ENCODE measurements around the gene KPTN. TPM values are rescaled to one million over a fixed set of nuclear protein-coding genes. Genes with fewer than 3 reads are reported as not detected.

KPTN gene
- total RNA-seq, 1 donor from 2014 or later = 15.9 TPM

GRCh38 chr19:47510516-47511127 is 26.6 kb upstream of the KPTN start:
- no peak for DNase-seq (ENCODE audit: low read depth)
- H4K20me1 ChIP-seq (ENCODE audit: insufficient read depth, low read length) = peaks cover 85% of the 10 kb centered on the region
- no peak for TF ChIP-seq EZH2 (IDR thresholded peaks at IDR 0.05; ENCODE audit: insufficient read depth, low read length)
- no peak for TF ChIP-seq CTCF (IDR thresholded peaks at IDR 0.05; ENCODE audit: insufficient read depth, low read depth, low read length)
- no peak overlapping the region for H3K27ac Mint-ChIP-seq (ENCODE audit: unreplicated experiment)
- no peaks in the 10 kb centered on the region for H3K27me3 ChIP-seq (ENCODE audit: insufficient read depth, low read length)
- FAIRE-seq = no peak
- H2AFZ ChIP-seq (ENCODE audit: low read depth, low read length) = no peak overlapping the region
- H3K4me2 ChIP-seq (ENCODE audit: low read length) = no peak overlapping the region
- H3K79me2 ChIP-seq (ENCODE audit: insufficient read depth, low read length) = peaks cover 87% of the 10 kb centered on the region
- no peaks in the 10 kb centered on the region for H3K27me3 Mint-ChIP-seq (ENCODE audit: low read depth, unreplicated experiment)
- H3K36me3 ChIP-seq (ENCODE audit: insufficient read depth, low read length) = no peaks in the 10 kb centered on the region
- H3K36me3 Mint-ChIP-seq (ENCODE audit: low read depth, unreplicated experiment) = peaks cover 8% of the 10 kb centered on the region
- H3K27ac ChIP-seq (ENCODE audit: low read depth, low read length) = no peak overlapping the region
- H3K4me3 ChIP-seq (ENCODE audit: insufficient read depth, low read depth, low read length) = no peak overlapping the region
- H3K4me1 Mint-ChIP-seq (ENCODE audit: low read depth, unreplicated experiment) = peaks cover 42% of the 10 kb centered on the region
- no peak overlapping the region for H3K4me3 Mint-ChIP-seq (ENCODE audit: unreplicated experiment)
- H3K9ac ChIP-seq (ENCODE audit: low read length) = no peak overlapping the region
- no peaks in the 10 kb centered on the region for H3K9me3 Mint-ChIP-seq (ENCODE audit: unreplicated experiment)
- H3K9me3 ChIP-seq (ENCODE audit: insufficient read depth, low read depth, low read length) = no peaks in the 10 kb centered on the region
- H3K4me1 ChIP-seq (ENCODE audit: insufficient read depth, low read length) = peaks cover 19% of the 10 kb centered on the region

- FAIRE-seq = no peak
- peaks cover 42% of the 10 kb centered on the region for H3K4me1 Mint-ChIP-seq (ENCODE audit: low read depth, unreplicated experiment)
- peaks cover 8% of the 10 kb centered on the region for H3K36me3 Mint-ChIP-seq (ENCODE audit: low read depth, unreplicated experiment)
- H3K27ac Mint-ChIP-seq (ENCODE audit: unreplicated experiment) = no peak overlapping the region
- no peak overlapping the region for H2AFZ ChIP-seq (ENCODE audit: low read depth, low read length)
- H3K27me3 Mint-ChIP-seq (ENCODE audit: low read depth, unreplicated experiment) = no peaks in the 10 kb centered on the region
- peaks cover 19% of the 10 kb centered on the region for H3K4me1 ChIP-seq (ENCODE audit: insufficient read depth, low read length)
- H3K9me3 ChIP-seq (ENCODE audit: insufficient read depth, low read depth, low read length) = no peaks in the 10 kb centered on the region
- H3K9me3 Mint-ChIP-seq (ENCODE audit: unreplicated experiment) = no peaks in the 10 kb centered on the region
- DNase-seq (ENCODE audit: low read depth) = no peak
- H3K4me3 ChIP-seq (ENCODE audit: insufficient read depth, low read depth, low read length) = no peak overlapping the region
- peaks cover 91% of the 10 kb centered on the region for H4K20me1 ChIP-seq (ENCODE audit: insufficient read depth, low read length)
- no peaks in the 10 kb centered on the region for H3K27me3 ChIP-seq (ENCODE audit: insufficient read depth, low read length)
- H3K4me3 Mint-ChIP-seq (ENCODE audit: unreplicated experiment) = no peak overlapping the region
- H3K79me2 ChIP-seq (ENCODE audit: insufficient read depth, low read length) = peaks cover 94% of the 10 kb centered on the region
- no peaks in the 10 kb centered on the region for H3K36me3 ChIP-seq (ENCODE audit: insufficient read depth, low read length)
- H3K9ac ChIP-seq (ENCODE audit: low read length) = no peak overlapping the region
- no peak overlapping the region for H3K27ac ChIP-seq (ENCODE audit: low read depth, low read length)
- TF ChIP-seq EZH2 (IDR thresholded peaks at IDR 0.05; ENCODE audit: insufficient read depth, low read length) (no peak), CTCF (IDR thresholded peaks at IDR 0.05; ENCODE audit: insufficient read depth, low read depth, low read length) (no peak)
- H3K4me2 ChIP-seq (ENCODE audit: low read length) = no peak overlapping the region
Measured at GRCh38 chr19:47509973-47510372, 26.0 kb upstream of the KPTN start.

GRCh38 chr19:47509170-47509847 is 25.3 kb upstream of the KPTN start:
- Histone ChIP-seq H3K9ac (ENCODE audit: low read length) (no peak overlapping the region), H3K36me3 (ENCODE audit: insufficient read depth, low read length) (no peaks in the 10 kb centered on the region), H3K27me3 (ENCODE audit: insufficient read depth, low read length) (no peaks in the 10 kb centered on the region), H4K20me1 (ENCODE audit: insufficient read depth, low read length) (peaks cover 93% of the 10 kb centered on the region), H3K27ac (ENCODE audit: low read depth, low read length) (no peak overlapping the region), H2AFZ (ENCODE audit: low read depth, low read length) (no peak overlapping the region), H3K9me3 (ENCODE audit: insufficient read depth, low read depth, low read length) (no peaks in the 10 kb centered on the region), H3K4me2 (ENCODE audit: low read length) (no peak overlapping the region), H3K79me2 (ENCODE audit: insufficient read depth, low read length) (peaks cover 95% of the 10 kb centered on the region), H3K4me3 (ENCODE audit: insufficient read depth, low read depth, low read length) (no peak overlapping the region), H3K4me1 (ENCODE audit: insufficient read depth, low read length) (peaks cover 19% of the 10 kb centered on the region)
- FAIRE-seq (no peak), DNase-seq (ENCODE audit: low read depth) (no peak)
- H3K27me3 Mint-ChIP-seq (ENCODE audit: low read depth, unreplicated experiment) = no peaks in the 10 kb centered on the region
- TF ChIP-seq EZH2 (IDR thresholded peaks at IDR 0.05; ENCODE audit: insufficient read depth, low read length) (no peak), CTCF (IDR thresholded peaks at IDR 0.05; ENCODE audit: insufficient read depth, low read depth, low read length) (no peak)
- peaks cover 9% of the 10 kb centered on the region for H3K36me3 Mint-ChIP-seq (ENCODE audit: low read depth, unreplicated experiment)
- H3K9me3 Mint-ChIP-seq (ENCODE audit: unreplicated experiment) = no peaks in the 10 kb centered on the region
- H3K27ac Mint-ChIP-seq (ENCODE audit: unreplicated experiment) = no peak overlapping the region
- H3K4me3 Mint-ChIP-seq (ENCODE audit: unreplicated experiment) = peak overlapping the region; percentile 41
- peaks cover 42% of the 10 kb centered on the region for H3K4me1 Mint-ChIP-seq (ENCODE audit: low read depth, unreplicated experiment)

All from astrocyte (in vitro differentiated cells and primary cell).